ENCODE data around the gene CTNNAL1. TPM values are rescaled to one million over a fixed set of nuclear protein-coding genes. Genes with fewer than 3 reads are reported as not detected.

Gene CTNNAL1
- total and polyA plus RNA-seq, 4 donors, result 20.6 to 53.9 (median 37.0) TPM

GRCh38 chr9:108937561-108938305 lies 75.6 kb downstream of the CTNNAL1 start:
- Histone ChIP-seq H3K27ac (ENCODE audit: low read depth in 1 of 2, low read length in 1 of 2) (no peak overlapping the region), H3K4me3 (no peak overlapping the region), H3K4me1 (ENCODE audit: control insufficient read depth in 5 of 5, insufficient read depth in 5 of 5, low read length in 5 of 5) (peaks cover 0 to 16% (median 4%) of the 10 kb centered on the region in 5 donors), H3K36me3 (ENCODE audit: control insufficient read depth in 4 of 4, insufficient read depth in 4 of 4, low read length in 4 of 4) (peaks cover 5 to 16% (median 13%) of the 10 kb centered on the region in 4 donors), H3K9me3 (ENCODE audit: control insufficient read depth in 4 of 4, insufficient read depth in 3 of 4, low read length in 3 of 4) (no peaks in the 10 kb centered on the region), H3K9ac (ENCODE audit: insufficient read depth in 1 of 2, low read length in 2 of 2) (no peak overlapping the region), H3K27me3 (ENCODE audit: control insufficient read depth in 3 of 3, insufficient read depth in 3 of 3, low read length in 2 of 3) (no peaks in the 10 kb centered on the region)
- ATAC-seq (ENCODE audit: insufficient read depth, low FRiP score) (no peak), DNase-seq (no peak)
- WGBS, 2 donors, result 74 to 84% methylated on average over 5 of the region's 5 CpGs
- no peak for TF ChIP-seq CTCF (IDR thresholded peaks at IDR 0.05; ENCODE audit: control extremely low read depth, extremely low read depth)

GRCh38 chr9:108934323-108934893 lies 78.9 kb downstream of the CTNNAL1 start, which contains the start of gene ABITRAM:
Gene ABITRAM, plus strand, starts transcription at chr9:108934400. Its CDS starts 87 bp downstream, at chr9:108934487.
- DNase-seq (peak in 2 of 3 donors; percentile 87 to 95), ATAC-seq (ENCODE audit: insufficient read depth, low FRiP score) (peak; percentile 93)
- H3K36me3 ChIP-seq (ENCODE audit: control insufficient read depth in 4 of 4, insufficient read depth in 4 of 4, low read length in 4 of 4), result peaks cover 2 to 7% (median 5%) of the 10 kb centered on the region in 4 donors
- H3K27ac ChIP-seq (ENCODE audit: low read depth in 1 of 2, low read length in 1 of 2), result peak within 1 kb of the TSS; percentile 82 to 95
- H3K9ac ChIP-seq (ENCODE audit: insufficient read depth in 1 of 2, low read length in 2 of 2), result peak within 1 kb of the TSS; percentile 75 to 95
- H3K4me1 ChIP-seq (ENCODE audit: control insufficient read depth in 5 of 5, insufficient read depth in 5 of 5, low read length in 5 of 5), result peaks cover 0 to 19% (median 4%) of the 10 kb centered on the region in 5 donors
- no peaks in the 10 kb centered on the region for H3K27me3 ChIP-seq (ENCODE audit: control insufficient read depth in 3 of 3, insufficient read depth in 3 of 3, low read length in 2 of 3)
- H3K4me3 ChIP-seq, result peak within 1 kb of the TSS; percentile 95
- H3K9me3 ChIP-seq (ENCODE audit: control insufficient read depth in 4 of 4, insufficient read depth in 3 of 4, low read length in 3 of 4), result no peaks in the 10 kb centered on the region
- TF ChIP-seq CTCF (IDR thresholded peaks at IDR 0.05; ENCODE audit: control extremely low read depth, extremely low read depth), result no peak
- WGBS, 2 donors, result 1% methylated on average over 41 to 47 of the region's 47 CpGs

GRCh38 chr9:108933718-108934322 lies 79.5 kb downstream of the CTNNAL1 start, which contains the start of gene ELP1:
Gene ELP1, minus strand, starts transcription at chr9:108934124. Its CDS starts 2,978 bp downstream, at chr9:108931146.
- Histone ChIP-seq H3K36me3 (ENCODE audit: control insufficient read depth in 4 of 4, insufficient read depth in 4 of 4, low read length in 4 of 4) (peaks cover 2 to 12% (median 3%) of the 10 kb centered on the region in 4 donors), H3K9me3 (ENCODE audit: control insufficient read depth in 4 of 4, insufficient read depth in 3 of 4, low read length in 3 of 4) (no peaks in the 10 kb centered on the region), H3K27me3 (ENCODE audit: control insufficient read depth in 3 of 3, insufficient read depth in 3 of 3, low read length in 2 of 3) (no peaks in the 10 kb centered on the region), H3K4me3 (peak within 1 kb of the TSS; percentile 95), H3K4me1 (ENCODE audit: control insufficient read depth in 5 of 5, insufficient read depth in 5 of 5, low read length in 5 of 5) (peaks cover 0 to 19% (median 4%) of the 10 kb centered on the region in 5 donors), H3K27ac (ENCODE audit: low read depth in 1 of 2, low read length in 1 of 2) (peak within 1 kb of the TSS; percentile 82 to 95), H3K9ac (ENCODE audit: insufficient read depth in 1 of 2, low read length in 2 of 2) (peak within 1 kb of the TSS; percentile 75 to 95)
- 0% methylated on average over 48 of the region's 48 CpGs for WGBS, 2 donors
- peak; percentile 84 for ATAC-seq (ENCODE audit: insufficient read depth, low FRiP score)
- peak; percentile 95 to 97 (median 97) for DNase-seq
- TF ChIP-seq CTCF (IDR thresholded peaks at IDR 0.05; ENCODE audit: control extremely low read depth, extremely low read depth), result peak; percentile 21
